Measurements from ENCODE around the gene LRRIQ4.

Gene LRRIQ4

DNA sequence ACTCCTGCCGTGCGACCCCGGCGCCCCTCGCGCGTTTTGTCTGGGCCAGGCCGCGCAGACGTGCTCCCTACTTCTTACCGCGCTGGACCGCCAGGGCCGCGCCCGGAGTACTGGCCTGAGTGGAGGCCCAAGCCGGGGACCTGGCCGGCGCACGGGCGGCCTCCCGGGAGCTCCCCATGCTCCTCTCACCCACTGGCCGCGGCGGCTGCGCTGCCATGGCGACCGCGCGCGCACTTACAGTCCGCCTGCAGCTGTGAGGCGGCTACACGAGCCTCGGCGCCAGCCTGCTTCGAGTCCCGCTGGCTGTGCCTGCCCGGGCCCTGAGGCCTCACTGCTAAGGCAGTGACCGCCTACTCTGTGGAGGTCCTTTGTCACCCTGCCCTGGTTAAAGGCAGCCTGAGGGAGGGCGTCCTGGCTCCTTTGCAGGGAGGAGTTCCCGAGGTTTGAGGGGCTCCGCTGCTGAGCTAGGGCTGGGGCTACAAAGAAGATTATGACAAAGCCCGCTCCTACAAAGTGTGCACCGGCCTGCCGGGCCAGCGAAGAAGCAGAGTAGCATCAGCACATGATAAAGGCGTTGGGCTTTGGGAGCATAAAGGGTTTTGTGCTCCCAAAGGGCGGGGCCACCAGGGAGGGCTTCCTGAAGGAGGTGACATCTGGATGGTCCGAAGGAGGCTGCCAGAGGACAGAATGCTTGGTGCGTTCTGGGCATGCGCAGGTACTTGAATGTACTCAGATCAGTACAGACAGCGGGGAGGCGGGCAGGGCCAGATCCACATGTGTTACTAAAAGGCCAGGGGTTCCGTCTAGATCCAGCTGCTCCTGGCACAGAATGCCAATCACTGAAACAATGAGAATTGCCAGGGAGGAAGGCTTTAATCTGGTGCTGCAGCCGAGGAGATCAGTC is at the start of gene LRRIQ4, which contains the start of gene LRRC34:
Gene LRRIQ4, plus strand, starts transcription at position 539 of the 904 bp plus-strand sequence. CDS start 9,052 bp downstream, outside the sequence.
Gene LRRC34, minus strand, starts transcription at position 573 of the 904 bp plus-strand sequence. Its CDS starts 356 bp downstream, at position 217.
- peak; percentile 91 to 92 for DNase-seq

DNA sequence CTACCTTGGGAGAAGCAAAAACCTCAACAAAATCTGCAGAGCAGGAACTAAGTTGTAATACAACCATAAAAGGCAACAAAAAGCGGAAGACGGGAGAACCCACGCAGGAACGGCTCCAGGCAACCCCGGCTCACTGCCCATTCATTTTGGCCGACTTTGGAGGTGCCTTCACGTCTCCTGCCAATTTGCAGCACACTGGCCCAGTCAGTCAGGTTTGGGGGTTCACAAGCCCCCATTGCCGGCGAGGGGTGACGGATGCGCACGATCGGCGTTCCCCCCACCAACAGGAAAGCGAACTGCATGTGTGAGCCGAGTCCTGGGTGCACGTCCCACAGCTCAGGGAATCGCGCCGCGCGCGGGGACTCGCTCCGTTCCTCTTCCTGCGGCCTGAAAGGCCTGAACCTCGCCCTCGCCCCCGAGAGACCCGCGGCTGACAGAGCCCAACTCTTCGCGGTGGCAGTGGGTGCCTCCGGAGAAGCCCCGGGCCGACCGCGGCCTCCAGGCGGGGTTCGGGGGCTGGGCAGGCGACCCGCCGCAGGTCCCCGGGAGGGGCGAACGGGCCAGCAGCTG is 48.3 kb upstream of the LRRIQ4 start:
- peak; percentile 45 to 61 for DNase-seq

DNA sequence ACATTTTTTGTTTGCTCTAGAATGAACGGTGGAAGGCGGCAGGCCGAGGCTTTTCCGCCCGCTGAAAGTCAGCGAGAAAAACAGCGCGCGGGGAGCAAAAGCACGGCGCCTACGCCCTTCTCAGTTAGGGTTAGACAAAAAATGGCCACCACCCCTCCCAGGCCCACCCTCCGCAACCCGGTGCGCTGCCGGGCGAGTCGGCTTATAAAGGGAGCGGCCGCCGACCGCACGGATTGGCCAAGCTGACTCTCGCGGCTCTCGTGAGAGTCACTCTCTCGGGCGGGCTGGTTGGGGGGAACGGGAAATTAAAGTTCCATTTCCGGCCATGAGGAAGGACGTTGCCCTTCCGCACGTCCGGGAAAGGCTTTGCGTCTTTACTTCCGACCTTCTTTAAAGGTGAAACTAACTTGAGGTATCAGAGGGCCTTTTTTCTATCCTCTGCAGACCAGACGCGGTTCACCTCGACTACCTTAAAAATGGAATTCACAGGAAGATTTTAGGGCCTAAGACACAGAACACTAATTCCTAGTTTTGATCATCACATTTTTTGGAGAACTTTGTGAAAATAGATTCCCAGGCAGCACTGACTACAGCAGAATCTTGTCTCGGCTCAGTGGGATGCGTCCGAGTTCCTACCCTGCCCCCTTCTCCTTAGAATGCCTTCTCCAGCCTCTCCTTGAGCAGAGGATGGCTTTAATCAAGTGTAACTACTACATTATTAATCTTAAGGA is 47.6 kb upstream of the LRRIQ4 start, which contains the start of gene TERC:
Gene TERC, minus strand, starts transcription at position 179 of the 731 bp plus-strand sequence.
- peak; percentile 26 to 36 for DNase-seq

DNA sequence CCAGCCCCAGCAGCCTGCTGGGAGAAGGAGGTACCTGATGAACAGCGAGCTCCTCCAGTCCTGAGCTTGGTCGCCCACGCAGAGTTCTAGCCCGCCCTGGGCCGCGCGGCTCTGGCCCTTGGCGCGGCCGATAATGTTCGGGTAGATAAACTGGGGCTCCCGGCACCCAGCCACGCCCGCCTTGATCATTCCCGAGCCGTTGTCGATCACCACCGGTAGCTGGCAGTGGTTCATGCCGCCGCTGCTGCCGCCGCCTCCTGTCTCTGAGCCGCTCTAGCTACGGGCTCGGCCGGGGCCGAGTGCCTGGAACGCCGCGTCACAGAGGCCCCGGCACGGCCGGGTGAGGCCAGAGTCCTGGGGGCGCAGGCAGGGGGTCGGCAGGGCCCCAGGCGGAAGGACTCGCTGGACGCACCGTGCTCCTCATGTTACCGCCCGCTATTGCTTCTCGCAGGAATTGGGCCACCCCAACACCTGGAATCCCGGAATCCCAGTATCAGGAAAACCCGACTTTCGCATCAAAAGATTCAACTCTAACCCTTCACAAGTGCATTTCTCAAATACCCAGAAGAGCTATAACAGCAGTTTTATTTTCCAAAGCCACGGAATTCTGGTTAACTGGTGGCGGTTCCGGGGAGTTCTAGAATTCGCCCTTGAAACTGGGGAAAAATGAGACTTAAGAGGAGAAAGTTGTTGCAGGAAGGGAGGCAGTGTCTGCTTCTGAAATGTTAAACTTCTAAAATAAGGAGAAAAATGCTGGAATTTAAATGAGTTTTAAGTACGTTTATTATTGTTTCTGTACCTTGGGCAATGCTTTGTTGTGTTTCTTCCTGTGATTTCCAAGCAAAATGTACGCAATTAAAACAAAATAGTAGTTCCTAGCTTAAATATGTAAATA is 43.1 kb upstream of the LRRIQ4 start, which contains the start of gene ACTRT3:
Gene ACTRT3, minus strand, starts transcription at position 275 of the 895 bp plus-strand sequence. Its CDS starts 41 bp downstream, at position 234.
- peak; percentile 60 to 64 for DNase-seq

DNA sequence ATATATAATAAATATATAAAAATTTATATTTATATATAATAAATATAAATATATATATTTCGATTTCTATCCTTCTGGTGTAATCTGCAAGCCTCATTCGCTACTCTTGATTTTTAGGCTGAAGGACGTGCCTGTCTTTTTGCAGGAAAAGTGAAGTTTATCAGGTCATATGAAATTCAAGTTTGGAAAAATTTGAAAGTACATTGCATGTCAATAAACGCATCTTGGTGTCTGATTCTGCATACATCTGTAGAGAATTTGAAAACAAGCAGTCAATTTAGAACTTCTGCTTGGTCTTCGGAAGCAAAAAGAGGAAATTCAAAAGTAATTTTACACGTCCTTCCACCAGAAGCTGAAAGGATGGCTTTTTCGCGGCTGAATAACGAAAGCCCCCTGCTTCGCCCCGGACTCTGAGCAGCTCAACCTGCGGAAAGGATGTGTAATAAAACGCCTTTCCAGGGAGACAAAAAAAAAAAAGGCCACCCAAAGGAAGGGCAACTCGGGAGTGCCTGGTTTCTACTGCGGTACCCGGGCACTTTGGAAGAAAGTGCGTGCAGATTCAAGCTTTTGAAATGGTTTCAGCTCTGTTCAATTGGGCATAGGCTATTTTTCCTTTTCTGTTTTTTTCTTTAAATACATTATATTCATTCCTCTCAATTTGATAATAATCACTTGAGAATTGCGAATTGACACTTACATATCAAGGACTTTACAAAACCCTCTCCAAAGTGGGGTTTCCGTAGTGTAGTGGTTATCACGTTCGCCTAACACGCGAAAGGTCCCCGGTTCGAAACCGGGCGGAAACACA is 41.0 kb upstream of the LRRIQ4 start:
- peak; percentile 84 to 92 for DNase-seq

DNA sequence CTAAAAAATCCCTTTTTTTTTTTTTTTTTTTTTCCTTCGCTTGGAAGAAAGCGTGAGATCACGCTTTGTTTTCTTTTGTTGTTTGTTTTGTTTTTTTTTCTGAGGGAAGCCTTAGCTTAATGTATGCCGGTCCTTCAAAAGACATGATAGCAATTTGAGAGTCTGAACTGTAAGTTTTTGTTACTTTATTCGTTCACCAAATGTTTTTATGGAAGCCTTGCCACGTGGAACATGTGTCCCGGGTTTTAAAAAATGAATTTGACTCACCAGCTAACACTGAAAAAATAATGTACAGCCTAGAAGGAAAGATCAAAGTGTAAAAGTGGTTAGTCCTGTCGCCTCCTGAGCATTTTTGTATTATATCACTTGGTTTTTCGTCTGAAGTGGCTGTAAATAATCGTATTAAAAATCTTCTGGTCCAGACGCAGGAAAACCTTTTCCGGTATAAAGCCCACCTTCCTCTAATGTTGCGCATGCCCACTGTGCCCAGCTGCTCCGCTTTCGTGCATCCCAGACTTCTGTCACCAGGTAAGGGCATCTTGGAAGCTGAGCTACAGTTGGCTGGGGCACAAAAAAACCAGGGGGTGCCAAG is 40.3 kb upstream of the LRRIQ4 start:
- DNase-seq = peak; percentile 68 to 80

DNA sequence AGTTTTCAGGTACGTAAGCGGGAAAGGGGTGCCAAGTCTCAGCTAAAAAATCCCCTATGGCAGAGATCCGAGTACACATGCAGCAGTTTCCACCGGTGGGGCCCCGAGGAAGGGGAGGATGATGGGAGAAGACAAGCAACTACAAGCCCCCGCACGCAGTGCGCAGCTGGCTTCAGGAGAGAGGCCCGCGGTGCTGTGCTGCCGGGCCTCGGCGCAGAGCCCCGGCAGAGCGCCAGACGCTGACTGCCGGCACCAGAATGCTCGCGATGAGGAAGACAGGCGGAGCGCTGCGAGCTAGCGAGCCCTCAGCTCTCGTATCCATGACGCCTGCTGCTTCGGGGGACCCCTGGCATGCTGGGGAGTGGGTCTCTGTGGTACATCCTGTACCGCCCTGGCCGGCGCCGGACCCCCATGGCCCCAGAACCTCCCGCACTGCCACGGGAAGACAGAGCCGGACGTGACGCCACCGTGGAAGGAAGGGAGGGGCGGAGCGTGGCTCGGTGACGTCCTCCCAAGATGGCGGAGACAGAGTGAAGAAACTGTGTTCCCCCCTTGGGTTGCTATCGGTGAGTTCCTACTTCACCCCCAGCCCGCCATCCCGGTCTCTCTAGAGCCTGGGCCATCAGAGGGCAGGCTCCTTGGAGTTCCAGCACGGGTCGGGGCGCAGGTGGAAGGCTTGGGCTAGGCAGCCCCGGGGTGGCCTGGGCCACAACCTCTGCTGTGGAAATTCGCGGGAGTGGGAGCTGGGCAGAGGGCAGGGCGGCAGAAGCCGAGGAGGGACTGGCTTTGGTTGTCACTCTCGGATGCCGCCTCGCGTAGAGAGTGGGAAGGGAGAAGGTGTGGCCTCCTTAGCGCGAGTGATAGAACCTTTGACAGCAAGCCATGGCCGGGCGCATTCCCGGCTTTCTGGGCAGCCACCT is 39.5 kb upstream of the LRRIQ4 start, which contains the start of gene MYNN:
Gene MYNN, plus strand, starts transcription at position 500 of the 920 bp plus-strand sequence. CDS start 900 bp downstream, outside the sequence.
- DNase-seq = peak; percentile 86 to 87

DNA sequence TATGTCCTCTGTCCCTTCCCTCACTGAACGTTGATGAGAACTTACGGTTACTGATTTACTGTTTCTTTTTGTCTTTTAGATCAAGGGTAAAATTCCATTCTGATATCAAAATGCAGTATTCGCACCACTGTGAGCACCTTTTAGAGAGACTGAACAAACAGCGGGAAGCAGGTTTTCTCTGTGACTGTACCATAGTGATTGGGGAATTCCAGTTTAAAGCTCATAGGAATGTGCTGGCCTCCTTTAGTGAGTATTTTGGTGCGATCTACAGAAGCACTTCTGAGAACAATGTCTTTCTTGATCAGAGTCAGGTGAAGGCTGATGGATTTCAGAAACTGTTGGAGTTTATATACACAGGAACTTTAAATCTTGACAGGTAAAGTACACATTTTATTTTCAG is 38.5 kb upstream of the LRRIQ4 start:
- DNase-seq = no peak

DNA sequence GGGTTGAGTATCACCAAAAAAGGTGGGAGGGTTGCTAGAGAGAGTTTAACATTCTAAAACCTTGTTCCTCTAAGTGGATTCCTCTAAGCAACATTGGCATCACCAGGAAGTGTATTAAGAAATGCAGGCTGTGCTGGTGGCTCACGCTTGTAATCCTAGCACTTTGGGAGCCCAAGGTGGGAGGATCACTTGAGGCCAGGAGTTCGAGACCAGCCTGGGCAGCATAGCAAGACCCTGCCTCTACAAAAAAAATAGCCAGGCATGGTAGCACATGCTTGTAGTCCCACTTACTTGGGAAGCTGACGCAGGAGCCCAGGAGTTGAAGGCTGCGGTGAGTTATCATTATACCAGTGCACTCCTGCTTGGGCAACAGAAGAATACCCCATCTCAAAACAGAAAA is 34.8 kb upstream of the LRRIQ4 start:
- no peak for DNase-seq

DNA sequence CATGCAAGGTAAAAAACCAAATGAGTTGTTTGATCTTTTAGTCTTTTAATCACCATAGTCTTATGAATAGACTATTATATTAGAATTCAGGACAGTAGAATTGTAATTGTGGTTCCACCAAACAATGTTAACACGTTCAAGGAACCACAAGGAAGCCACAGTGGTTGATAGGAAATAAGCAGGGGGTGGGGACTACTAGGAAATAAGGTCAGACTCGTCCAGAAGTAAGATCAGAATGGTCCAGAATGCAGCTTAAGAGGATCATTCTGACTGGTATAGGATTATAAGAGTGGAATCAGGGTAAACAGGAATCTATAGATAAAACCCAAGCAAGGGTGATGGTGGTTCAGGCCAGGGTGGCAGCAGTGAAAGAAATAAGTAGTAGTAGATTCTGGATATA is 31.9 kb upstream of the LRRIQ4 start:
- no peak for DNase-seq

DNA sequence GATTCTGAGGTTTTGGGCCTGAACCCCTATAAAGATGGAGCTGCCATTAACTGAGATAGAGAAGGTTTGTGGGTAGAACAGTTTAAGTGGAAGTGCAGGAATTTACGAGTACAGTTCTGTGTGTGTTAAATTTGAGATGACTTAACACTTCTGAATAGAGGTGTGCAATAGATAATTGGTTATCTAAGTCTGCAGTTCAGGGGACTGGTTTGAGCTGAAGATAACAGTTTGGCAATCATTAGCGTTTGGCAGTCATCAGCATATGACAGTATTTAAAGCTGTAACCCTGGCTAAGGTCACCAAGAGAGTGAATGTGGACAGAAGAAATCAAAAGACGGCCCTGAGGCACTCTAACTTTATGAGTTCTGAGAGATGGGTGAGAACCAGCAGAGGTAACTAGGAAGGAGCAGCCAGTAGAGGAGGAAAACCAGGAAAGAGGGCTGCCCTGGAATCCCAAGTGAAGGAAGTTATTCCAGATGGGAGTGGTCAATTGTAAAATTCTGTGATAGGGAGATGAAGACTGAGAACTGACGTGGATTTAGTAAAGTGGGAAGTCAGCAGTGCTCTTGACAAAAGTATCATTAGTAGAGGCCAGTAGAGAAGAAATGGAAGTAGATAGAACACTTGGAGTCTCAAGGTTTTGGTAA is 31.3 kb upstream of the LRRIQ4 start:
- DNase-seq = no peak

DNA sequence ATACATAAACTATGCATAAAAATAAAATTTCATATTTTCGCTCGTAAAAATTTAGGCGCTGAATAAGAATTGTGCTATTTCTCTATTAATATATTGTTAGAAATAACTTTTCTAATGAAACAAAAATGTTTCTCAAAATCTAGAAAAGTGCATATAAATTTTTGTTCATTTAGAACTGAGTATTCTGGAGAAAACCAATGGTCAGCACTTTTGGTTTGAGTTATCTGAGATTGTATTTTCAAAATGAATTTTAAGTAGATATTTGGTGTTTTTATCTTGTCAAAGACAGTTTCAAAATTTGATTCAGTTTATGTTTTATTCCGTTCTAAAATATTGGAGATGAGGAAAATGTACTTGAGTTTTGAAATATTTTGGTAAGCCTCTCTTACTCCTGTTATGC is 25.6 kb upstream of the LRRIQ4 start:
- DNase-seq = no peak

DNA sequence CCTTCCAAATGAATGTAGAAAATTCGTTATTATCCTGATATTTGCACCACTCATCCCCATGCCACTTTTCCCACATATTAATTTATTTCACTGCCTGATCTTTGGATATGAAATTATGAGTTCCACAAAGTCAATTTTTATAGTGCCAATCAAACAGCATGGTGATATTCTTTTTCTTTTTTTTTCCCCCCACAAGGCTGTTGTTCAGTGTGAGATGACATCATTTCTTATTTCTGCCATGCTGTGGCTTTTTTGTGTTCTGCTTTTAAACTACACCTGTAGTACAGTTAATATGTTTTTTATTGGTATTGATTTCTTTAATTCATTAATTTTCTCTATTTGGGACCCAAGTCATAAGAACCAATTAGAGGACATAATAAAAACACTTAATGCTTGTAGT is 24.9 kb upstream of the LRRIQ4 start:
- no peak for DNase-seq

DNA sequence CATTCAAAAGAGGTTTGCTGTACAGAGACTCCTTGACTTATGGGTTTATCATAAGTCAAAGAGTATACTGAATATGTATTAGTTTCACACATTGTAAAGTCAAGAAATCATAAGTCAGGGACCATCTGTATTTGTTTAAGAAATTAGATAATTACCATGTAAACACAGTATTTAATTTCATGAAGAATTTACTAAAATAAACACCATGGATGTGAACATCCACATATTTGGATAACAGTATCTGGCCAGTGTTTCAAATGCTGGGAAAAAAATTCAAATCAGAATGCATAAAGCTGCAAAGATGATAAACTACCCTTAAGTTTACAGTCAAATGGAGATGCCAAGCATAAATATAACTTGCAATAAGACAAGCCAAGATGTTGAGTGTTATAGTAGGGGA is 22.5 kb upstream of the LRRIQ4 start:
- no peak for DNase-seq

DNA sequence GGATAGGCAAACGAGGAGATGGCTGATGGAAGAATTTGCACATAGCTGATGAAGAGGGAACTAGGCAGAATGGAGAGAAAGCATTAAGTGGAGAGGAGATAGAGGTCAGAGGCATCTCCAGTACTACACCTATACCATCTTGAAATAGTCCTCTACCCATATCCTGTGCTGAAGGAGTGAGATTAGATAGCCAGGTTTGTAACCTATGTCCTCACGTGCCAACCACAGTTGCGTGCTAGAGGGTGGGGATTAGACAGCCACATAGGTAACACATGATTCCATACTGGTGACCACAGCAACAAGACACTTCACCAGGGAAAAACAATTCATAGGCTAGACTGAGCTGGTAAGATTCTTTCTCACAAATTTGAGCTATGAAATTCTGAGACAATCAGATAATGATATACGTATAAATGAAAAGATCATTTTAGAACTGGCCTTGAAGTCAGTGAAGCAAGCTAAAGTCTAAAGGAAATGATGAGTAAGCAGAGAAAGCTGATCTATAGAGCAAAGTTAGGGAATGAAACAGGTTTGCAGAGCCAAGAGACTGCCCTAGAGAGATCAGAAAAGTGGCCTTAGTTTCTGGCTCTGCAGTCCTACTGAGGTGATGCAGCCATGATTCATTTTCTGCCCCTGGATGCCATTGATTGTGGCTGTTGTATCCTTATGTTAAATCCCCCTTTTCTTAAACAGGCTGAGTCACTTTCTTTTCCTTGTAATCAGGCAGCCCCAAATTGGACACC is 21.8 kb upstream of the LRRIQ4 start:
- DNase-seq = no peak

DNA sequence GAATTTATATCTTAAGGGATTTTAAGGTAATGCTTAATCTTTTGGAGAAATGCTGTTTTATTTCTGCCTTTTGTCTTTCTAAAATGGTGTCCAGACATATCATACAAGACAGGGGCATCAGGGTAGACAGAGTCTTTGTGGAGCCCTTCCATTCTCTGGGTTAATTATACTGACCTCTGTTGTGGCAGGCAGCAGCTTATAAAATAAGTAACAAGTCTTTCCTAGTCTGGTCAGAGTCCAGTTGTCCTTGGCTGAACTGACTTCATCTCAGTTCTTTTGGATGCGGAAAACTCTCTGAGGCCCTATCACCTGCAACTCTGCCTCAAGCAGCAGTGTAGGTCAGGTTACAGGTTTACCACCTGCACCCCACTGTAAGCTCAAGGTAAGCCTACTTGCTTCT is 20.3 kb upstream of the LRRIQ4 start:
- no peak for DNase-seq

DNA sequence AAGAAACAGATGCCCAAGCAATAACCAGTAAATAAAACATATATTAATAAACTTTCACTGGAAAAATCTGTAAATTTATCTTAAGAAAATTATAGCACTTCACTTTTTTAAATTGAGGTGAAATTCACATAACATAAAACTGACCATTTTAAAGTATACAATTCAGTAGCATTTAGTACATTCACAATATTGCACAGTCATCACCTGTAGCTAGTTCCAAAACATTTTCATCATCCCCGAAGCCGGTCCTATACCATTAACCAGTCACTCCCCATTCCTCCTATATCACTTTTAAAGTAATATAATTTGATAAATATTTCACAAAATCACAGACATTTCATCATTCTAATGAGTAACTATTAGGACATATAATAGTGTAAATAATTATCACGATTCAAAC is 8.0 kb upstream of the LRRIQ4 start:
- no peak for DNase-seq

DNA sequence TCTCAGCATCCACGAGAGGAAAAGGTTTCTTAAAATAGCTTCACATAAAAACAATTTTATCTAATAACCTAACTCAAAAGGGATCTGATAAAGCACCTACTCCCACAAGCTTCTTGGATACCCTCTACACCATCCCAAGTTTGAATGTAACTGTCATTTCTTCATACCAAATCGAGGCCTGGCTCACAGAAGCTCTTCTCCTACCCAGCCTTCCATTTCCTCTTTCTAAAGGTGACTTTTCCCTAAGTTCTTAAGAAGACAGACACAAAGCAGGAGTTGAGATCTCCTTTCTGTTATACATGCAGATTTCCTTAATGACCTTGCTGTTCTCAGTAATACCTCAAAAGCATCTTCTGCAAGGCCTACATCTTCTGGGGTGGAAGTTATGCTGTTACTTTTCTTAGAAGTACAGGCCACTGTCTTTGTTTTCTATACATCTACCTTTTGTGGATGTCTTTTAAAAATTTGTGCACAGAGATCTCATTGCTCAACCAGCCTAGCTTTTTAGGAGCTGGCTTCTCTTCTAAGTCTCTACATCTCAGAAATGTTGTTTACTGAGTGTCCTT is 3.4 kb upstream of the LRRIQ4 start:
- DNase-seq = peak; percentile 27 to 29

Data from Kasumi-1 (cell line).